Right lung (tissue), 5 donors: ENCODE data around the gene ORMDL2. TPM values are rescaled to one million over a fixed set of nuclear protein-coding genes. Genes with fewer than 3 reads are reported as not detected.
"Not testable (repeated sequence)": the region's sequence is repeated elsewhere in the genome, so short reads cannot be mapped to it uniquely, and the experiment has no call there.

Experiments
- DNase-seq, 2 donors: peaks; one replicate each; pipeline ENCODE4 v3.0.0-alpha.2; 2013
- polyA plus RNA-seq, 5 donors: library from polyadenylated mRNA; unstranded; fragments of 120-200 nt; gene quantifications; one replicate each; pipeline versions ENCODE4 v1.2.1 to v1.2.3, GENCODE V29; 2013; ENCODE audit warnings: inconsistent platforms in 1 of 5, low replicate concordance in 1 of 5; ENCODE audit not compliant: insufficient read length in 5 of 5, insufficient read depth in 1 of 5

ORMDL2 gene
- polyA plus RNA-seq, 5 donors = 20.3 to 26.3 (median 24.4) TPM

DNA sequence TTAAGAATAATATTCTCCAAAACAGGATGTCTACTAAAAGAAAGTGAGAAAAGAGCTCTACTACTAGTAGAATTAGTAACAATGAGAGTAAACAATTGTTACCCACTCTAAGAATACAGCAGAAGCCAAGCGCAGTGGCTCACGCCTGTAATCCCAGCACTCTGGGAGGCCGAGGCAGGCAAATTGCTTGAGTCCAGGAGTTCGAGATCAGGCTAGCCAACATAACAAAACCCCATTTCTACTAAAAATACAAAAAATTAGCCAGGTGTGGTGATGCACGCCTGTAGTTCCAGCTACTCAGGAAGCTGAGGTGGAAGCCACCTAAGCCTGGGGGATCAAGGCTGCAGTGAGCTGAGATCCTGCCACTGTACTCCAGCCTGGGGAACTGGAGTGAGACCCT, 6.9 kb downstream of the ORMDL2 start:
- no peak for DNase-seq

GRCh38 chr12:55827806-55828205, 10.0 kb downstream of the ORMDL2 start:
- no peak for DNase-seq

- no peak for DNase-seq
Measured at GRCh38 chr12:55828357-55828756, 10.5 kb downstream of the ORMDL2 start.

- no peak for DNase-seq
Measured at GRCh38 chr12:55829967-55830600, 12.2 kb downstream of the ORMDL2 start.

- peak; percentile 92 to 93 for DNase-seq
Measured at GRCh38 chr12:55830601-55831446, 13.0 kb downstream of the ORMDL2 start.

- DNase-seq = no peak
Measured at GRCh38 chr12:55831447-55831815, 13.6 kb downstream of the ORMDL2 start.

GRCh38 chr12:55833056-55833455, 15.2 kb downstream of the ORMDL2 start:
- DNase-seq = no peak

DNA sequence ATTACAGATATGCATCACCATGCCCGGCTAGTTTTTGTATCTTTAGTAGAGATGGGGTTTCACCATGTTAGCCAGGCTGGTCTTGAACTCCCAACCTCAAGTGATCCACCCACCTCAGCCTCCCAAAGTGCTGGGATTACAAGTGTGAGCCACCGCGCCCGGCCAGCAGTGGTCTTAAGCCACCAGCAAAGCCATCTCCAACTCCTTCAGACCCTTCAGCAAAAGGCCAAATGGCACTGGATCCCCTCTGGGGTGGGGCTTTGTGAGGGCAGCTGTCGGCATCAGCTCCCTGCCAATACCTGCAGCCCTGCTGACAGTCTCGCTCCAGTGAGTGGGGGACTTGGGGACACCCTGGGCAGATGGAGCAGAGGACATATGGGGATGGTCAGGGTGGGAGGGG, 16.6 kb downstream of the ORMDL2 start:
- DNase-seq = not testable (repeated sequence)

DNA sequence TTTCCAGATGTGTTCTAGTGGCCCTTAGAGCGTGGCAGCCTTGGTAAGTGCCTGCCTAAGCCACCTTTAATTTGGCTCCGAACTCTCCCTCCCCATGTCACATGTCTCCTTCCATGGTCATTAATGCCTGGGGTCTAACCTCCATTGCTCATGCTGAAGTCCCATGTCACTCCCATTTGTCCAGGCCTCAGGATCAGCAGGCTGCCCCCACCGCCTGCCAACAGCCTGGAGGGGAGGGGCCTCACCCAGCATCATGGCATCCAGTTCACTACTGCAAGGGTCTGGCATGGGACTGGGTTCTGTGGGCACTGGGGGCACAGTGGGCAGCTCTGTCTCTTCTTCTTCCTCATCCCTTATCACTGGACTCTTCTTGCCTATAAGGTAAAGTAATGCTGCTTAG, 20.5 kb downstream of the ORMDL2 start:
- no peak for DNase-seq

DNA sequence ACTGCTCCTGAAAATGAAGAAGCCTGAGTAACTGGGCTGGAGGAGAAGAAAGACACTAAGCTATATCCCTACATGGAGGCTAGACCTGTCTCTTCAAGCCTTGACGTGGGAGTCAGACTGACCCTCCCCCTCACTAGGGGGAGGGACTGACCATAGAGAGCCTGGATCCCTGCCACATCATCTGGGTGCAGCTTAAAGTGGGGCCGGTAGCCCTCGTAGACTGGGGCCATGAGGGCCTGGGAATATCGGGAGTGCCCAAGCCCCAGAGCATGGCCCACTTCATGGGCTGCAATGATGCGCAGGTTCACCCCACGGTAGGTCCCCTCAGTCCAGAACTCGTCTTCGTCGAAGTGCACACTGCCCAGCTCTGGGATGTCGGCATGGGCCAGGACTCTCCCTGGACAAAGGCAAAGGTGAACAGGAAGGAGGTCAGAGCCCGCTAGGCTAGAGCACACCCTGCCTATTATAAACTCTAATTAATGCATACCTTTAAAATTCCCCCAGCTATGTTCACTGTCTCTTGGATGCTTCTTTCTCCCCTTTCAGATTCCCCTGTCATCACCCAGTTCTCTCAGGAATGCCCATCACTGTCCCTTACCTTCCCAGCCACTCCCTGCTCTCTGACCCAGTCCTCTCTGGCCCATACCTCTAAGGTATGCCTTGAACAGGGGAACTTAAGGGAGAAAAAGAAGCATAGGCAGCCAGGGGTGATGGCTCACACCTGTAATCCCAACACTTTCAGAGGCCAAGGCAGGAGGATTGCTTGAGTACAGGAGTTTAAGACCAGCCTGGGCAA, 21.7 kb downstream of the ORMDL2 start:
- DNase-seq = no peak

DNA sequence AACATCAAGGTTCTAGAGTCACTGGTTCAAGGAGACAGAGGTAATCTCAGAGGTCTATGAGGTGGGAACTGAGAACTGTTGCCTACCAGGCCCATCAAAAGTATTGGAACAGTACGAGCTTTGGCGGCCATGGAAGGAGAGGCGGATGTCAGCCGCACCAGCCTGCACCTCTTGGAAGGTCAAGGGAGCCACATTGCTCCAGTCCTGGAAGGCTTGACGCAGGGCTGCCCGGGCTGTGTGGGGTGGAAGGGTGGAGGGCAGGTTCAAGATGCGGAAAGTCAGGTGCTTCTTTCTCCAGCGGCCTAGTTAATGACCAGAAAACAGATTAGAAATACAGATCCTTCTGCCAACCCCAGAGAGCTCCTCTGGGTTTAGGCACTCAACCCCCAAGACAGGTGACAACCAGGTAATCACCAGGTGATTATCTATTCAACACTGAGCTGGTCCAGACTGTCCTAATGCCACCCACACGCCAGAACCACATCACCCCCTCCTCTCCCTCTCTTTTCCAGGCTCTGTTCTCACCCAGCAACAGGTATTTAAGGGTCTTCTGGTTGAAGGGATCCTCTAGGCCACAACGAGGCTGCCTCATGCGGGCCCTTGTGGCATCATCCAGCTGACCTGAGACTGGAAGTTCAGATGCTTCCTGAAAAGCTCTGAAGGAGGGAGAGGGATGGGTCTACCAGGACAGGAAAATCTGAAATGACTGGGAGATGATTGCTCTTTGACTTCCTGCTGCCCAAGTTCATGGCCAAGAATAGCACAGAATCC, 22.9 kb downstream of the ORMDL2 start:
- DNase-seq = no peak

GRCh38 chr12:55842681-55843429, 25.0 kb downstream of the ORMDL2 start, which contains the start of gene MMP19:
Gene MMP19, minus strand, starts transcription at chr12:55842936. Its CDS starts 106 bp downstream, at chr12:55842830.
- DNase-seq = peak; percentile 68 to 80

DNA sequence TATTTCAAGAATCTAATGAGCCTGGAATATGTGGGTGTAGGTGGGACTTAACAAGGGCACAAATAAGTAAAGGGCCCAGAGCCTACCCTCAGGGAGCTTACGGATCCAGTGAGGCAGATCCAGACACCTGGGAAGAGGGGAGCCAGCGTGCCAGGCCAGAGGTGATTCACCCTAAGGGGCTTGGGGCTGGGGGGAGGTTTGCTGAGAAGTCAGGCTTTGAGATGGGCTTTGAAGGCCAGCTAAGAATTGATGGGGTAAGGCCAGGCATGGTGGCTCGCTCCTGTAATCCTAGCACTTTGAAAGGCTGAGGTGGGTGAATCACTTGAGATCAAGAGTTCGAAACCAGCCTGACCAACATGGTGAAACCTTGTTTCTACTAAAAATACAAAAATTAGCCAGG, 25.6 kb downstream of the ORMDL2 start:
- DNase-seq = no peak

GRCh38 chr12:55844961-55845360, 27.1 kb downstream of the ORMDL2 start:
- no peak for DNase-seq

- no peak for DNase-seq
Measured at GRCh38 chr12:55845361-55845760, 27.5 kb downstream of the ORMDL2 start.

GRCh38 chr12:55845785-55846496, 28.1 kb downstream of the ORMDL2 start:
- DNase-seq = no peak

DNA sequence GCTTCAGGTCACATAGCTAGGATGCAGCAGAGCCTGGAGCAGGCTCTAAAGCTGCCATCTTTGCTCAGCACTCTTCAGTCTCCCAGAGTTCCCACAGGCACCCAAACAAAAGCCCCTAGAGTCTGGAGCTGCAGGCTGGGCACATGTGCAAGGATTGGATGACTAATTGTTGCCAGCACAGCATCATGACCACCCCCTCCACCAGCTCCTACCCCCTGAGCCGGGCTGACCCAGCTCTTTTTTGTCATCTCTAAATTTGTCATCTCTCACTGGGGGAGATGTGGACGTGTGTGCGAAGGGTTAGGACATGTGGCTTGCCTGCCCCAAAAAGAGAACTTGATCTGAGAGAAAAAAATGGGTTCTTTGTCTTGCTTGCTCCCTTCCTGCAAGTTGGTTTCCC, 29.2 kb downstream of the ORMDL2 start:
- no peak for DNase-seq

DNA sequence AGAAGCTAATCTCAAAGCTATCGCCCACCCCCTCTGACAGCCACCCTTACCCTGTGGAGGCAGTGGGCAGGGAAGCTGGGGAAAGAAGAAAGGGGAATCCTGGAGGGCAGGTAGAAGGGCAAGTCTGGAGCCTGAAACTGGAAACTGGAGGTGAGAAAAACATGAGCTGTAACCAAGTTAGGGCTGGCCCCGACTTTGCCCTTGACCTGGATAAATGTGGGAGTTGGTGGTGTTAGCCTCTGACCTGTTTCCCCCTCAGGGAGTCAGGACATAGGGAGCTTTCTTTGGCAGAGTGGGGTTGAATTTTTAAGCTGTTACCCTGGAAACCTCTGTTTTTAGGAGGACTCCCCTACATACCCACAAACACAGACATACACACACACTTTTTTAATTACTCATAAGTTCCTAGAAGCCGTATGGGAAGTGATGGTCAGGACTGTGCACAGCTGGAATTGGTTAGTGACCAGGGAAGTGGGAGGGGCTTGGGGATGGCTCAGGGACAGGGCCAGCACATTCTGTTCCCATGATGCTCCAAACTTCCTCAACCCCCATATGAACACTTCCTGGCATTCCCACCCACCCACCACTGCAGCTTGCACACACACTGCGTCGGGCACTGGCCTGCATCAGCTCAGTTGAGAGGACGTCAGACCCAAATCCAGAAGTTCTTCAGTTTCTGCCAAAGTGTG, 29.9 kb downstream of the ORMDL2 start:
- peak; percentile 84 to 86 for DNase-seq

GRCh38 chr12:55849616-55850343, 31.9 kb downstream of the ORMDL2 start:
- DNase-seq = no peak
